Parathyroid adenoma (tissue), 2 donors: Measurements from ENCODE around the gene LCORL.

Experiments
- H2AFZ ChIP-seq: fragments of 300-600 bp; sonication (generic); one replicate; pipeline ENCODE4 v1.7.0; 2017; ENCODE audit warnings: antibody characterized with exemption, mild to moderate bottlenecking
- H3K27ac ChIP-seq: fragments of 300-600 bp; sonication (generic); one replicate; pipeline ENCODE4 v1.7.0; 2017
- H3K27me3 ChIP-seq: fragments of 300-600 bp; sonication (generic); one replicate; pipeline ENCODE4 v1.7.0; 2017; ENCODE audit warnings: low read length; ENCODE audit not compliant: control insufficient read depth, insufficient read depth
- H3K36me3 ChIP-seq: fragments of 300-600 bp; sonication (generic); one replicate; pipeline ENCODE4 v1.7.0; 2017; ENCODE audit warnings: low read length; ENCODE audit not compliant: control insufficient read depth, insufficient read depth
- H3K4me1 ChIP-seq: fragments of 300-600 bp; sonication (generic); one replicate; pipeline ENCODE4 v1.7.0; 2017; ENCODE audit warnings: control low read depth
- H3K4me2 ChIP-seq: fragments of 300-600 bp; sonication (generic); one replicate; pipeline ENCODE4 v1.7.0; 2017; ENCODE audit warnings: low read length
- H3K4me3 ChIP-seq: fragments of 300-600 bp; sonication (generic); one replicate; pipeline ENCODE4 v1.7.0; 2017; ENCODE audit warnings: low read depth, low read length
- H3K79me2 ChIP-seq: fragments of 300-600 bp; sonication (generic); one replicate; pipeline ENCODE4 v1.7.0; 2017; ENCODE audit warnings: control low read depth
- H3K9ac ChIP-seq: fragments of 300-600 bp; sonication (generic); one replicate; pipeline ENCODE4 v1.7.0; 2017; ENCODE audit warnings: mild to moderate bottlenecking
- H3K9me3 ChIP-seq: fragments of 300-600 bp; sonication (generic); one replicate; pipeline ENCODE4 v1.7.0; 2017; ENCODE audit warnings: low read length; ENCODE audit not compliant: control insufficient read depth
- CTCF ChIP-seq: fragments of 300-600 bp; sonication (generic); IDR thresholded peaks from one replicate; pipeline ENCODE4 v1.7.0; 2017; ENCODE audit warnings: antibody characterized with exemption, mild to moderate bottlenecking
- donor health status: primary hyperparathyroidism.

LCORL gene

GRCh38 chr4:17933126-17933525 lies 88.4 kb downstream of the LCORL start:
- no peak for TF ChIP-seq CTCF
- Histone ChIP-seq H3K9me3 (no peaks in the 10 kb centered on the region), H3K4me1 (no peaks in the 10 kb centered on the region), H3K27me3 (no peaks in the 10 kb centered on the region), H3K36me3 (no peaks in the 10 kb centered on the region), H3K27ac (no peak overlapping the region), H3K9ac (no peak overlapping the region), H3K4me3 (no peak overlapping the region), H2AFZ (no peak overlapping the region), H3K4me2 (no peak overlapping the region), H3K79me2 (no peaks in the 10 kb centered on the region)

- Histone ChIP-seq H3K9ac (no peak overlapping the region), H3K4me3 (no peak overlapping the region), H2AFZ (no peak overlapping the region), H3K27ac (no peak overlapping the region), H3K27me3 (no peaks in the 10 kb centered on the region), H3K9me3 (no peaks in the 10 kb centered on the region), H3K79me2 (no peaks in the 10 kb centered on the region), H3K36me3 (no peaks in the 10 kb centered on the region), H3K4me1 (no peaks in the 10 kb centered on the region), H3K4me2 (no peak overlapping the region)
- TF ChIP-seq CTCF, result no peak
Observed at GRCh38 chr4:17932041-17932440, 89.5 kb downstream of the LCORL start.

- Histone ChIP-seq H3K79me2 (no peaks in the 10 kb centered on the region), H3K4me2 (no peak overlapping the region), H3K36me3 (no peaks in the 10 kb centered on the region), H3K4me1 (no peaks in the 10 kb centered on the region), H3K27ac (no peak overlapping the region), H3K4me3 (no peak overlapping the region), H3K27me3 (no peaks in the 10 kb centered on the region), H2AFZ (no peak overlapping the region), H3K9me3 (no peaks in the 10 kb centered on the region), H3K9ac (no peak overlapping the region)
- no peak for TF ChIP-seq CTCF
Observed at GRCh38 chr4:17930256-17930655, 91.3 kb downstream of the LCORL start.

DNA sequence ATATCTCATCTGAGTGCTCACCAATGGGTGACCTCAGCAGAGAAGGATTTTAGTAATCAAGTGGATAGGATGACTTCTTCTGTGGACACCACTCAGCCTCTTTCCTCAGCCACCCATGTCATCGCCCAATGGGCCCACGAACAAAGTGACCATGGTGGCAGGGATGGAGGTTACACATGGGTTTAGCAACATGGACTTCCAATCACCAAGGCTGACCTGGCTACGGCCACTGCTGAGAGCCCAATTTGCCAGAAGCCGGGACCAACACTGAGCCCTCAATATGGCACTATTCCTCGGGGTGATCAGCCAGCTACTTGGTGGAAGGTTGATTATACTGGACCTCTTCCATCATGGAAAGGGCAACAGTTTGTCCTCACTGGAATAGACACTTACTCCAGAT lies 97.4 kb downstream of the LCORL start:
- Histone ChIP-seq H3K36me3 (no peaks in the 10 kb centered on the region), H3K9ac (no peak overlapping the region), H2AFZ (no peak overlapping the region), H3K9me3 (no peaks in the 10 kb centered on the region), H3K27ac (no peak overlapping the region), H3K79me2 (no peaks in the 10 kb centered on the region), H3K27me3 (no peaks in the 10 kb centered on the region), H3K4me2 (no peak overlapping the region), H3K4me3 (no peak overlapping the region), H3K4me1 (no peaks in the 10 kb centered on the region)
- no peak for TF ChIP-seq CTCF

DNA sequence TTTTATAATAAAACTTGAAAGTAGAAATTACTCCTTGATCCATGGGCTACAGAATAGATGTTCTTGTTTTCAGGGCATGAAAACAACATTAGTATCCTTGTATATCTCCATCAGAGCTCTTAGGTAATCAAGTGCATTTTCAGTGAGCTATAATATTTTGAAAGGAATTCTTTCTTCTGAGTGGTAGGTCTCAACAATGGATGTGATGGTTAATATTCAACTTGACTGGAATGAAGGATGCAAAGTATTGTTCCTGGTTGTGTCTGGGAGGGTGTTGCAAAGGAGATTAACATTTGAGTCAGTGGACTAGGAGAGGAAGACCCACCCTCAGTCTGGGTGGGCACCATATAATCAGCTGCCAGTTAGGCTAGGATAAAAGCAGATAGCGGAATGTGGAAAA lies 100.1 kb downstream of the LCORL start:
- Histone ChIP-seq H3K27me3 (no peaks in the 10 kb centered on the region), H3K27ac (no peak overlapping the region), H3K4me3 (no peak overlapping the region), H3K4me2 (no peak overlapping the region), H2AFZ (no peak overlapping the region), H3K4me1 (no peaks in the 10 kb centered on the region), H3K9ac (no peak overlapping the region), H3K79me2 (no peaks in the 10 kb centered on the region), H3K9me3 (no peaks in the 10 kb centered on the region), H3K36me3 (no peaks in the 10 kb centered on the region)
- no peak for TF ChIP-seq CTCF
